KBM-7 (cell line): ENCODE results near the gene OAF.
"Not testable (repeated sequence)": the region's sequence is repeated elsewhere in the genome, so short reads cannot be mapped to it uniquely, and the experiment has no call there.

Experiments used
- DNase-seq: peaks from one replicate; pipeline ENCODE4 v3.0.0-alpha.2; 2015
- in situ Hi-C: fragments of 300-500 bp; cut with MboI; formaldehyde crosslinking; loops from 2 replicates; pipeline ENCODE4 v1.14.3; 2020; ENCODE audit warnings: low sequenced_read_pairs, low pct_unique_long_range_greater_than_20kb, mixed read lengths

OAF gene

DNA sequence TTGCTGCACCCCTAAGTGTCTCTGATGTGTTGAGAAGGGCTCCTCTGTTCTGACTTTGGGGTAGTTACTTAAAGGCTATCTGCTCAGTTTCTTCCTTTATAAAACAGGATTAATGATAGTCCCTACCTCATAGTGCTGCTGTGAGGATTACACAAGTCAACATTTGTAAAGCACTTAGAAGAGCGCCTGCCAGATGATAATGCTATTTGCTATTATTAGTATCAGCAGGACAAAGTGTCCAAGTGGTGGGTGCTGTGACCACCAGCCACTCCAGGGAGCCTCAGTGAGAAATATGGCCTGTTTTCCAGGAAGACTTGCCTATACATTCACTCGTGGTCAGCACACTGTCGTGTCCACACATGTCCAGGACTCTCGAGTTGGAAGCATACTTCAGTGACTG, 45.3 kb downstream of the OAF start:
- no peak for DNase-seq
- in situ Hi-C loops: no loop called here

DNA sequence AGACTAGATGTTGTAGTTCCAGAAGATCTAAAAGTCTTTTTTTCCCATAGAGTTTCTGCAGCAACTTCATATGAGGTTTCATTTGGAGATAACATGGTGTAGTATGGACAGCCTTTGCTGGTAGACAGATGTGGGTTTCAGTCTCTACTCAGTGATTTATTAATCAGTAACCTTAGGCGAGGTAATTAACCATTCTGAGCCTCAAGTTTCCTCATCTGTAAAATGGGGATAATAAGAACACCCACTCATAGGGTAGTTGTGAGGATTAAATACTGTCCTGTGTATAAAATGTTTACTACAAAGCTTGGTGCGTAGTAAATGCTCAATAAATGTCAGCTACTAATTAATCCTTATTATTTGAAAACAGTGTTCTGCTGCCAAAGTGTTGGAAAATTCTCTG, 45.9 kb downstream of the OAF start:
- in situ Hi-C loops: no loop called here
- DNase-seq: no peak

DNA sequence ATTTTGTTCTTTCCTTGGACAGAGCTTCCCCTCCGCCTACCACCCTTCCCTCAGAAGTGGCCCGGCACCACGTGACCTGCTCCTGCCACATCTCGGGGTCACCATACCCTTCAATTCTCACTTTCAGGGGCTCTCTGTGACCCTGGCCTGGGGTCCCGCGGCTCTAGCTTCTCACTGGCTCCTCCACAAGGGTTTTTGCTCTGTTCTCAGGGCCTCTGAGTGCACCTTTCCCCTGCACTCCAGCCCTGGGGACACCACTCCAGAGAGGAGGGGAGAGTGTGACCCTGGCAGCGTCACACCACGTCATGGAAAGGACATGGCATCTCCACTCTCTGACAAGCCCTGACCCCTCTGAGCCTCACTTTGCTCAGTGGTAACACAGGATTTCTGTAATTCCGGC, 46.5 kb downstream of the OAF start:
- DNase-seq: no peak
- in situ Hi-C loops: no loop called here

DNA sequence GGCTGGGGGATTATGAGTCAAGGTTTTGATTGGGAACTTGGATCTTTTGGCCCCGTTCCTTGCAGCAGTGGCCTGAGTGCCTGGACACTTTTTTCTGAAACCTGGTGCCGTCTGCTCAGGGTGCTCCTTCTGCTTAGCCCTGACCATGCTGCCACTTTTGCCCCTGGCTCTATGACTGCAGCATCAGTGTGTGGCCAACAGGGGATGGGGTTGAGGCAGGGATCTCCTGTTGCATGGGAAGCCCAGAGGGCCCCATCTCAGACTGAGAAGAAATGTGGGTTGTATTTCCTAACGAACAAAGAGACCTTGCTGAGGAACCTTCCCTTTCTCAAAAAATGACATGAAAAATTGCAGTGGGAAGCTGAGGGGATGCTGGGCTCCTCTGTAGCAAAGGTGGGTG, 47.8 kb downstream of the OAF start:
- DNase-seq: no peak
- in situ Hi-C loops: no loop called here

DNA sequence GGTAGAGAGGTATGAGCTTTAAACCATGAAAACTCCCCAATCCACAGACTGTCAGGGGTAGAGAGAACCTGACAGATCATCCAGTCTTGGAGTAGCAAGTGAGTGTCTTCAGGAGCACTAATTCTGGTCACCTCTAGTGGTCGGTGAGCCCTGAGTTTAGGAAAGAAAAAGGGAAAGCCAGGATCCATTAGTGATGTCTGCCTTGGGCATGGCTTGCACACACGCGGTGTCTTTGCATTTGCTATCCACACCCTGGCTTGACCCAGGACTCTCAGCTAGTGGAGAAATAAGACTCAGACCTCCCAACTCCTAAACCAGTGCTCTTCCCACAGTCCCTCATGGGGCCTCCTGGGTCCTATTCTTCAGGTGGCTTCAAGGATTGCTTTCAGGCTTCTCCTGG, 48.4 kb downstream of the OAF start:
- no peak for DNase-seq
- in situ Hi-C loops: no loop called here

DNA sequence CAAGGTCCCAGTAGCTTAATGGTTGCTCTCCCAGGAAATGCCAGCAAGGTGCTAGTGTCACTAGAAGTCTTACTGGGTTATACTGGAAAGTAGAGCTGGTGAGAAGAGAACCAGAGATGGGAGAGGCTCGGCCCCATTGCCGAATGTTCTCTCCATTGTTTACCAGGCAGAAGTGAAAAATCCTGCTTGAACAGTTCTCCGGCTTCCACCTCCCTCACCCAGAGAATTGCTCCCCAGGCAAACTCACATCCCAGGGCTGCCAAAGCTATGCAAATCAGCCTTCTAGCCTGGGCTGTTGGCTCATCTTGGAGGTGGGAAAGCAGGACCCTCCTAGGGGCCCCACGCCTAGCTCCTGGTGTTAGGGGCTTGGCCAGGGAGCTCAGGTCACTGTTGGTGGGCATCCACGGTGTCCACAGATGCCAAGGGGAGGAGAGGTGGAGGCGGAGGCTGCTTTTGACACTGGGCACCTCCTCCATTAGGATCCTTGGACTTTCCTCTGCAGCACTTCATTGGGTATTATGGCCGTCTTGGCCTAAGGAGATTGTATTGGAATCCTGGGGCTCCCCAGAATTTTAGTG, 49.2 kb downstream of the OAF start:
- in situ Hi-C loops: no loop called here
- no peak for DNase-seq

DNA sequence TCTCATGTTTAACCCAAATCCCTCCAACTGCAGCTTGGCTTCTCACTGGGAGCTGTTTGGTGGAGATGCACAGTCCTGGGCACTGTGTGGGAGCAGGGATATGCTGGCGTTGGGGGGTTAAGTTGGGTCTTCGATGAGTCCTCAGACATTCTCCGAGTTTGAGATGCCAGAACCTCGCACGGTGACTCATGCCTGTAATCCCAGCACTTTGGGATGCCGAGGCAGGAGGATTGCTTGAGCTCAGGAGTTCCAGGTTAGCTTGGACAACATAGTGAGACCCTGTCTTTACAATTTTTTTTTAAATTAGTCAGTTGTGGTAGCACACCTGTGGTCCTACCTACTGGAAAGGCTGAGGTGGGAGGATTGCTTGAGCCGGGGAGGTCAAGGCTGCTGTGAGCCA, 49.8 kb downstream of the OAF start:
- DNase-seq: no peak

DNA sequence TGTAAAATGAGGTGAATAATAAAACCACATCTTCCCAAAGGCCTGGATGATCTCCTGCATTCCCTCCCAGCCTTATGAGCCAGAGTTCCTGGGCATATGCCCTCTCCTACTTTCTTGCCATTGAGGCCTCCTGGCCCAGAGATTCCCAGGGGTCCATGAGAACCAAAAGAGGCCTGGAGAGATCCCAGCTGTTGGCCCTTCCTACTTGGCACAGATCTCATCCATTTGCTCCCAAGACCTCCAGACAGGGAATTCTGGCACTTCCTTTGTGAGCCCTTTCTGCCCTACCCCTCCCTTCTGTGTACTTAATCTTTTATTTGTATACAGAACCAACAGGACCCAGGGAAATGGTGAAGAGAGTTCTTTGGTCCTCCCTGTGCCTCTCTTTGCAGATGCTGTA, 50.5 kb downstream of the OAF start:
- in situ Hi-C loops: no loop called here
- no peak for DNase-seq

More for the DNA sequence above, 49.8 kb downstream of the OAF start:
- in situ Hi-C loops: no loop called here

DNA sequence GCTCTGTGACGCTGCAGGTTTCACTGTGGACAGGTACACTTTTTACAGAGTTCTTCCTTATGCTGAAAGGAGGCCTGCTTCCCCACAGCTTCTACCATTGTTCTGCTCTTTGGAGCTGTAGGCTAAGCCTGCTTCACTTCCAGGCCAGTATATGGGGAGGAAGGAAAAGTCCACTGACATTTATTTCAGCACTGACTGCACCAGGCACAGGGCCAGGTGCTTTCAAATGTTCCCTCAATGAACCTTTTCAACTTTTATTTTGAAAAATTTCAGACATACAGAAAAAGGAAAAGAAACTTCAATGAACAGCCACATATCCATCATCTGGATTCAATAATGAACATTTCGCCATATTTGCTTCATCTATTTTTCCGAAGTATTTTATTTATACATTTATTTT, 51.1 kb downstream of the OAF start:
- in situ Hi-C loops: no loop called here

DNA sequence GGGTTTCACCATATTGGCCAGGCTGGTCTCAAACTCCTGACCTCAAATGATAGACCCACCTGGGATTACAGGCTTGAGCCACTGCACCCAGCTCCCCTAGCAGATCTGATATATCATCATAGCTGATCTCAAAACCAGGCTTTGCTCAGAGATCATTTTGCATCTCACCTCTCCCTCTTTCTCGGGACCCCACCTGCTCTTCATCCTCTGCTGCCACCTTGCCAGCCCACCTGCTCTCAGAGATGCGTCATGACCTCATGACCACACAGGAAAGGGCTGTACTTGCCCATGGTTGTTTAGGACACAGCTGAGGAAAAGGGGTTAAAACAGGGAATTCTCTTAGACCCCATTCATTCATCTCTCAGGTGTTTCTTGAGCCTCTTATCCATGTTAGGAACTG, 56.5 kb downstream of the OAF start:
- DNase-seq: no peak
- in situ Hi-C loops: no loop called here

More for the DNA sequence above, 51.1 kb downstream of the OAF start:
- no peak for DNase-seq

DNA sequence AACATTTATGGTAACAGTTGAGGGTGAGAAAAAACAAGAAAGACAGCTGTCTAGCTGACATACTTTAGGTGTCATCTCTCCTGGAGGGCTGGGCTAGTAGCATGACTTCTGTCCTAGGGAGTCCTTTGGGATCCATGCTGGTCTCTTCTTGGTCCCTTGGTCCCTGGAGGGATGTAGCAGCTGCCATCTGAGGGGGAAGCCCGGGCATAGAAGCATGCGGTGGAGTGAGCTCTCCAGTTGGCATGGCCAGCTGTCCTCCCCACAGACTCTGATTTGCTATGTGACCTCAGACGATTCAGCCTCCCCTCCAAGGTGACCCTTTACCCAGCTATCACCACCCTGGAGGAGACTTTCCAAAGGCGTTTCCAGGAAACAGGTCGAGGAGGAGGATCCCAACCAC, 57.9 kb downstream of the OAF start:
- in situ Hi-C loops: no loop called here
- no peak for DNase-seq

DNA sequence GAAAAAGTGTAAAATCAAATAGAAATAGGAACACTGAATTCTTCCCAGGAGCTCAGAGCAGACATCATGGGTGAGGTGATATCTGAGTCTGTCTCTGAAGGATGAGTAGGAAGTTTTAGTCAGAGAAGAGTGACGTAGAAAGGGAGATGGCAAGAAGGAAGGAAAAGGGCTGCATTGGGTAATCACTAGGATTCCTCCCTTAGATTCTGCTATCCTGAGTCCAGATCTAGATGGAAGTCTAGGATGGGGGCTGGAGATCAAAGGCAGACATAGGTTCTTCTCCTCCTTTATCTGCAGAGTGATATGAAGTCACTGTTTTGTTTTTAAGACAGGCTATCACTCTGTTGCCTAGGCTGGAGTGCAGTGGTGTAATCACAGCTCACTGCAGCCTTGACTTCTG, 59.6 kb downstream of the OAF start:
- no peak for DNase-seq
- in situ Hi-C loops: no loop called here

DNA sequence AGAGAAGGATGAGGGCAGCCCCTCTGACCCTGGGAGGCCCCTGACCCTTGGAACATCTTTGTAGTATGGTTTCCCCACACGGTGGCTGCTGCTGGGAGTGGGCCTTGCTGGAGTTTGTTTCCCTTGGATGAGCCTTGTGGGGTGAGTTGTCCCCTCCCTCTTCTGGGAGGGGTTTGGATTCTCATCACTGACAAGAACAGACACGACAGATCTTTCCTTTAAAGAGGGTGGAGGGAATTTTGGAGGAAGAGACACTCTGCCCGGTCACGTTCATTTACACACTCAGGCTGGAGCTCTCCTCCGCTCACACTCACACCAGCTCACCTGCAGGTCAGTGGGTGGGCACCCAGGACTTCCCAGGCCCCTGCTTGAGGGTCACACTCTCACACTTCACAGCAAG, 60.8 kb downstream of the OAF start:
- in situ Hi-C loops: no loop called here
- no peak for DNase-seq

DNA sequence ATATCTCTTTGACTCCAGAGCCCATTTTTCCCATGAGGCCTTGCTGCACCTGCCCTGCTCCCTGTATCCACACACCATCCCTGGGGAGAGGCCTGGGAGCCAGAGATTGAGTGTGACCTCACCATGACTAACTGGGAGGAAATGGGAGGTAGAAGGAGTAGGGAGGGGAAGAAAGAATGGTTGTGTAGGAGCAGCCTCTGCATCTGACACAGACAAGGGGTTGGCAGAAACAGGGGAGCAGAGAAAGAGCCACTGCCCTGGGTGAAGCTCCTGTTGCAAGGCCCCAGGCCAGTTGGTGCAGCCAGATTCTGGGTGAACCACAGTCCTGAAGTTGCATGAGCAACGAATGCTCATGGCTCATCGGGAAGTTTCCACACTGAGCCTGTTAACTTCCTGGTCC, 61.5 kb downstream of the OAF start:
- DNase-seq: no peak
- in situ Hi-C loops: no loop called here

DNA sequence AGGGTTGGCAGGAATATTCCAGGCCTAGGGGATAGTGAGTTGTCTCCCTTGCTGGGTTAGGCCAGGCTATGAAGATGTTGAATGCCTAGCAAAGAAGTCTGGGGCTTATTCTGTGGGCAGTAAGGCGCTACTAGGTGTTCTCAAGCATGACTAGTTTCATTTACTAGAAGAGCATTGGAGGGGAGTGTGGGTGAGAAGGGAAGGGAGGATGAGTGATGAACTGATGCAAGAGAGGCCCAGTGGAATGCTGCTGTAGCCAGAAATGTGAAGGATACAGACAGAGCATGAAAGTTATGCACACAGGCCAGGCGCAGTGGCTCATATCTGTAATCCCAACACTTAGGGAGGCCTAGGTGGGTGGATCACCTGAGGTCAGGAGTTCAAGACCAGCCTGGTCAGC, 62.6 kb downstream of the OAF start:
- in situ Hi-C loops: no loop called here
- DNase-seq: no peak

DNA sequence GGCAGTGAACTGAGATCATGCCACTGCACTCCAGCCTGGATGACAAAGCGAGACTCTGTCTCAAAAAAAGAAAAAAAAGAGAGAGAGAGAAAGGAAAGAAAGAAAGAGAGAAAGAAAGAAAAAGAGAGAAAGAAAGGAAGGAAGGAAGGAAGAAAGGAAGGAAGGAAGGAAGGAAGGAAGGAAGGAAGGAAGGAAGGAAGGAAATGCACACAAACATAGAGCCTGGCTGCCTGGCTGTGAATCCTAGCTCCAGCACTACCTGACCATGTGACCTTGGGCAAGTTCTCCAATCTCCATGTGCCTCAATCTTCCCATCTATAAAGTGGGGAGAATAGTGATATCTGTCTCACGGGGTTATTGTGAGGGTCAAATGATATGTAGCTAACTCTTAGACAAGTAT, 63.1 kb downstream of the OAF start:
- DNase-seq, in situ Hi-C loops: not testable (repeated sequence)

DNA sequence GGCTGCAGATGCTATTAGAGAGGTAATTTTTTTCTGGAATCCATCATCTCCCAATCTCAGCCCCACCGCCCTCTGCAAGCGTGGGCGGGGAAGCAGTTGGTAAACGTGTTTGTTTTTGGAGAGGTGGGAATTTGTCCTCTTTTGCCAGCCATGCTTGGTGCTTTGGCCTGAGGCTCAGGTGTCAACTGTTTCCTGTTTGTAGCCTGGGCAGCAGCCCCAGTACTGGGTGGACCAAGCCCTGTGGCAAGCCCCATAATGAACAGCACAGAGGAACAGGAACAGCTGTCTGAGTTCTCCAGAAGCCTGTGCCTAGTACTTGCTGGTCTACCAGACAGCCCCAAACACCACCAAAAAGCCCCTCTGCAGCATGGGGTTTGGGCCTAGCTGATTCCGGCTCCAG, 68.7 kb downstream of the OAF start:
- no peak for DNase-seq
- in situ Hi-C loops: no loop called here
